Measurements from ENCODE around the gene CYB5R2.

The CYB5R2 gene

DNA sequence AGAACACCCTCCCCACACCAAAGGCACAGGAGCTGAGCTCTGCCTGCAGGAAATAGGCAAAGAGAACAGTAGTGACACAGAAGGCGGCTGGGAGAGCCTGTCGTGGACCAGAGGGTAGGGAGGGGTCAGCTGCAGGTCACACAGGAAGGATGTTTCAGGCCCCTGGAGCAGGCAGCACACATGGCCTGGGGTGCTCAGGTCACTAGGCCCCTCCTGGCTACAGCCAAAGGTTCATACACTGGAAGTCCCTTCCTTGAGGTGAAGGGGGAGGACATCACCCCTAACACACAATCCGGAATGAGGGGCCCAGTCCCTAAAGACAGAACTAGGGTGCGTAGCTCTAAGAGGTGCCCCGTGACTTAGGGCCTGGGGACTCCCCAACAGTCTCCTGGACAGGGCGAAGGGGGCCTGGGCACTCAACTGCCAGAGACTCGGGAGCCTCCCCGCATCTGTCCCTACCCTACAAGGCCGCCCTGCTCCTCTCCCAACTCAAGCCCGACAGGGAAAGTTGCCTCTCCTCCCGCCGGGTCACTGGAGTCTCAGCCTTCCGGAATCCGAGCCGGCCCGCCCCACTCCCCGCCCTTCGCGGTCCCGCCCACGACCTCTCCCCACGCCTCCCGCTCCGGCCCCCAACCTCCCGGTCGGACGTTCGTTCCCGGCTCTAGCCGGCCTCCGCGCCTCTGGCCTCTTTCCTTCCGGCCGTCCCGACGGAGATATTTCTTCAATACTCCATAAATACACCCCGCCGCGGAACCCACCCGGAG is at the start of gene CYB5R2:
Gene CYB5R2, minus strand, starts transcription at position 541 of the 764 bp plus-strand sequence. CDS start 675 bp downstream, outside the sequence.
- no peak for DNase-seq

DNA sequence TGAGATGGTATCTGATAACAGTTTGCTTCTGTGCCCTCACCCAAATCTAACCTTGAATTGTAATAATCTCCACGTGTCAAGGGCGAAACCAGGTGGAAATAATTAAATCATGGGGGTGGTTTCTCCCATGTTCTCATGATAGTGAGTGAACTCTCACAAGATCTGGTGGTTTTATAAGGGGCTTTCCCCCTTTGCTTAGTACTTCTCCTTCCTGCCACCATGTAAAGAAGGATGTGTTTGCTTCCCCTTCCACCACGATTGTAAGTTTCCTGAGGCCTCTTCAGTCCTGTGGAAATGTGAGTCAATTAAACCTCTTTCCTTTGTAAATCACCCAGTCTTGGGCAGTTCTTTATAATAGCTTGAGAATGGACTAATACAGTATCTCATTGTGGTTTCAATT is 41.5 kb upstream of the CYB5R2 start:
- DNase-seq, result no peak

DNA sequence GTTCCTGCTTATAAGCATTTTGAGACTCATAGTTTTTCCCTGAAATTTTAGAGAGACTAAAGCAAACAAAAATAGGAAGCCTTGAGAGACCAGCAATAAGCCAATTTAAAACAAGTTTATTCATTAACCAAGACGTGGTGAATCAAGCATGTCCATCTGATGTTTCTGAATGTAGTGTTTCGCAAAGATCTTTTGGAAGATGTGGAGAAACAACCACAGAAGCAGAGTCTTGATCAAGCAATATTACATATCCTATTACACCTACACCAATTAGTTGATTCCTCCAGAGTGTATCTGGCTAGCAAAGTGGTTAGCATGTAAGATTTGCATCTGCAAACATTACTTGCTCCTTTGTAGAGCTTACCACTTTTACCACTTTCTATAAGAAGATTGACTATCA is 33.1 kb upstream of the CYB5R2 start, which contains the start of gene OVCH2:
Gene OVCH2, minus strand, starts transcription at position 101 of the 400 bp plus-strand sequence. Its CDS starts 83 bp downstream, at position 18.
- no peak for DNase-seq

DNA sequence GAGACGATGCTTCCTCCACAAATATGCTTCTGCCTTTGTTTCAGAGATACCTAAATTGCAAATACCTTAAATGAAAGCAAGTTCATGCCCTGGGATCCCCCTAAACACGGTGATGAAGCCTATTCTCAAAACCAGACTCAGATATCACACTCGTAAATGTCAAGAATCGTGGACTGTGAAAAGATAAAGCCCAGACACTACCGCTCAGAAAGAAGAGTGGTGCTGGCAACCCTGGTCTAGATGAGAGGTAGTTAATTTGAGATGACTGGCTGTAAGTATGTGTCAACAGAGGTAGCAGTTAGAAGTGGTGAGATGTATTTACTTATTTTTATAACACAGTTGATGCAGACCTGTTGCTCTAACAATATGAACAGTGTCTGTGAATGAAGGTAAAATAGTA is 30.4 kb upstream of the CYB5R2 start:
- no peak for DNase-seq

DNA sequence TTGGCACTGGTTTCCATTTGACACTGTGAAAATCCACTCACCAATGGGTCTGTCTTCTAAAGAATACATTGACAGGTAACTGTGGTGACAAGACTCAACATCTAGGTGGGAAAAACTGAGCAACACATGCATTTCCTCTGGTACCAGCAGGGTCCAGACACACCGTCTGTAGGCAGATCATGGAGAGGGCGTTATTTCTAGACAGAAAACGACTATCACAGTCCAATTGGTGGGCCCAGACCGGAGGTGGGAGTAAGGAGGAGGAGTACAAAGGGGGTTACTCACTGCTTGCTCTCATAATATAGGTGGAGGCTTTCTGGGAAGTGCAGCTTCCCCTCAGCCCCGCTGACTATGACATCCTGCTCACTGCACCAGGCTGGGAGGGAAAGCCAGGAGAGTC is 23.1 kb upstream of the CYB5R2 start:
- no peak for DNase-seq

DNA sequence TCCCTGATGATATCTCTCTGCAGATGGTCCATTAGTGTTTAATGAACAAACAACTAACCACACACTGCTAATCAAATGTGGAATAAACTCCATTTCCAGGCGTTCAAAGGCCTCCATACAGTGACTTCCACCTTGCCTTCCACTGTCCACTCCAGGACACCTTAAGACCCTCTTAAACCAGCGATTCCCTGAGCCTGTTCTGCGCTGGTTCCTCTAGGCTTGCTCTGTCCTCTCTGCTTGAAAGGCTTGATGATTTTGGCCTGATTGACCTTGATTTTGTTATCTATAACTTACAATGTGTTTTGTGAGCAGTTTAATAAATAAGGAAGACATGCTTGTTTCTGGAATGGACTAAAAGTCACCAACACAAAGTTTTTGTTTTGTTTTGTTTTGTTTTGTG is 20.9 kb upstream of the CYB5R2 start:
- no peak for DNase-seq

DNA sequence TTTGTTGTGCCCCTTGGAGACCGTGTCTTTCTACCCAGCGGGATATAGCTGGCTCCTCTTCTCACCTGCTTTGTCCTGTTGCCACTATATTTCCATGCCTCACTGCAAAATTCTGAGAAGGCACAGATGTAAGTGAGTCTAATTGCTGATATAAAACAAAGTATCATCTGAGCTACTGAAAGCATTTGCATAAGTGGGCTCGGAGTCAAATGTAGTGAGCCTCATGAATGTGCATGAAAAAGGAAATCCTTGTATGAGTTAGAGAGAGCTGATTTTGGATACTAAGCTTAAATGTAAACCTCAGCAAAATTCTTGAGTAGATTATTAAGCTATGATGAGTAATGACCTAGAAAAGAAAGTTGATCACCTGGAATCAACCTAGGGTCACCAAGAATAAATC is 19.1 kb upstream of the CYB5R2 start:
- DNase-seq, result no peak

DNA sequence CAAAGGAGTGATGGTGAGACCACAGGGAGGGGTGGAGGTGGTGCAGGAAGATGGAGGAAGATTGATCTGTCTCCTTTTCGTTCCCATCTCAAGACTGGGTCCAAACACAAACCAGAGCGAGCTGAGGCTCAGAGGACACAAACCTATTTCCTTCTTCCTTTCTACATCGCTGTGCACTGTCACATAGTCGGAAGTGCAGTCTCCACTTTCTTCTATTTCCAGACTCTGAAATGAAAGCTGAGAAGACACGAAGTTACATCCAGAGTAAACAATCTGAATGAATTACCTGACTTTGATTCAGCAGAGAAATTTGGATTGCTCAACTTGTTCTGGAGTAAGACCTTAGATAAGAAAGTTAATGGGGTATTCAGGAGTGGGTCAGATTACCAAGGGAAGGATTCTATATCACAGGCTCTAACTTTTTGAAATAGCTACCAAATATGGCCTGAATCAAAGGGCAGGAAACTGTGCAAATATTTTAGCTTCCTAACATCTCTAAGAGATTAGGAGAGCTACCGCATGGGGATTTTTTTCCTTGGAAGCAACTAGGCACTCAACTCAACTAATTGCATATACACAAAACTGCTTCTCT is 18.6 kb upstream of the CYB5R2 start:
- no peak for DNase-seq

DNA sequence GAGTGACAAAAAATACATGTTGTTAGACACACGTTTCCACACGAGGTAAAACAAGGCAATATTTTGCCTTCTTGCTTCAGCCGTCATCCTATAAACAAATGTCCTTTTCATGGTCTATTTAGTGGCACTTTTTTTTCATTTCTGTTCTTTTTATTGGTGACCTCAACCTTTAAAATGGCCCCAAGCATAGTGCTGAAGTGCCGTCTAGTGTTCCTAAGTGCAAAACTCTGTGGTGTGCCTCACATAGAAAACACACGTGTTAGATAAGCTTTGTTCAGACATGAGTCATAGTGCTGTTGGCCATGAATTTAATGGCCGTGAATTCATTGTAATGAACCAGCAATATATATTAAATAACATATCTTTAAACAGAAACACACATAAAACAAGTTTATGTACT is 17.3 kb upstream of the CYB5R2 start:
- DNase-seq, result no peak

DNA sequence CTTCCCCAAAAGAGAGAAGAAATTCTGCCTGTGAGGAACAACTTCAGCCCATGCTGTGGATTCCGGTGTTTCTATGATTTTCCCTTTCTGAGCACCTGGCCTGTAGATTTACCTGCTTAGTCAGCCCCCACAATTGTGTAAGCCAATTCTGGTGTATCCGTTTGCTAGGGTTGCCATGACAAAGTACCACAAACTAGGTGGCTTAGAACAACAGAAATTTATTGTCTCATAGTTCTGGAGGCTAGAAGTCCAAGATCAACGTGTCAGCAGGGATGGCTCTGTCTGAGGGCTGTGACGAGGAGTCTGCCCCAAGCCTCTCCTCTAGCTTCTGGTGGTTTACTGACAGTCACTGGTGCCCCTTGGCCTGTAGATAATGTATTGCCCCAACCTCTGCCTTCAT is 15.9 kb upstream of the CYB5R2 start:
- DNase-seq, result no peak

DNA sequence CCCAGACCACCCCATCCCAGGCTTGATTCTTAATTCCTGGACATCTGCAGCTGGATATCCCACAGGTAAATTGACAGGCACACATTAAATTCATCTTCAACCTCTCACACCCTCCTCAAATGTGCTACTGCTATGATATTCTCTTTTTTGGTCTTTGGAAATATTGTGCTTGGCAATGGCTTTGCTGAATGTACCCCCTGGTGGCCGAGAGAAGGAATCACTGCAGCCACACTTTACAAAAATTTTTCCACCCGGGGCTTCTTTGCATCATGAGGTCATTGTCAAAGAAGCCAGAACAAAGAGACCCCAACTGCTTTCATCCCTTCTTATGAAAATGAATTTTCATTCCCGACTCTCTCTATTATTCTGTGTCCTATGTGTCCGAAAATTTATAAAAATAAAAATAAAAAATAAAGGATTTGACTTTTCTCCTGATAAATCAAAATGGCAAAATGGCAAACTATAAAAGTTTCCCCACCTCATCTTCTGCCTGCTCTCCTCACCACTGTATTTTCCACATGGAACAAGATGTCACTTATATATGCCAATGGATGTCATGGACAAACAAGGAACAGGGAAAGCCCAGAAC is 15.0 kb upstream of the CYB5R2 start:
- no peak for DNase-seq

DNA sequence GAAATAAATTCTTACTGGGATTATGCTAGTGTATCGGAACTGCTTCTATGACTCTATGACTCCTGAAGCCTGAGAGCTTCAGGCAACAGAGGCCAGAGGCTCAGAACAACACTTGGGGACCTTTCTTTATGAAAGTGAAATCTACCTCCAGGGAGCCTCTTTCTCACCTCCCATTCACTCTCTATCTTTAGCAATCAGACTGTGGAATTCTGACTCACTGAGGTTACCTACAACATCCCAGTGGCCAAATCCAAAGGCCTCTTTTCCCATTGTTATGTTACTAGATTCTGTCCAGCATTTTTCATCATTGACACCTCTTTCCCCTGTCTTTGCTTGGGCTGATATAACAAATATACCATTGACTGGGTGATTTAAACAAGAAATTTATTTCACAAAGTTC is 14.1 kb upstream of the CYB5R2 start:
- no peak for DNase-seq

DNA sequence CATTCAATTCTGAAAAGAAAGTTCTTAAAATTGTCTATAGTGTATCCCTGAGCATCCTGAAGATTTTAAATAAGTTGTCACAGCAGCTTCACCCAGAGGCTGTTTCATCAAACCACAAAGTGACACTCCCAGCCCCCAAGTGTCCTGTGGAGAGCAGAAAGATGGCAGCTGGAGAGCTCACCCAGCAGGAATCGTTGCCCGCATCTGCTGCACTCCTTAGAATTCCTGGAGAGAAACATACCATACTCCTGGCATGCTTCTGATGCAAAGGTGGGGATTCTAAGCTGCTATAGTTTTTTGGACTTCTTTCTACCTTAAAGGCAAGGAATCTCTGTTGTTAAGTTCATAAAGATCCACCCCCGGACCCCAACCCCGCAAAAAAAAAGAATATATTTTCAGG is 13.5 kb upstream of the CYB5R2 start:
- no peak for DNase-seq

DNA sequence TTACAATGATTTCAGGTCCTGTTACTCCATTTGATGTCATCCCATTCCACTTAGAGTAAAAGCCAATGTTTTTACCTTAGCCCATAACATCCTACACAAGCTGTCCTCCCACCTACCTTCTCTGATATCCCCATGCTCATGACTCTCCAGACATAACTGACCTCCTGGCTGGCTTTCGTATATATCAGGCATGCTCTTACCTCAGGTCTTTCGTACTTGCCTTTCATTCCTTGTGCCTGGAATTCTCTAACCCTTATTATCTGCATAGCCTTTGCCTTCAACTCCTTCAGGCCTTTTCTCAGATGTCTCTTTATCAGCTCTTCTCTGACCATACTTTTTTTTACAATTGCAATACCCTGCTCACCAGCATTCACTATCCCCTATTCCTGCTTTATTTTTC is 10.3 kb upstream of the CYB5R2 start:
- no peak for DNase-seq

DNA sequence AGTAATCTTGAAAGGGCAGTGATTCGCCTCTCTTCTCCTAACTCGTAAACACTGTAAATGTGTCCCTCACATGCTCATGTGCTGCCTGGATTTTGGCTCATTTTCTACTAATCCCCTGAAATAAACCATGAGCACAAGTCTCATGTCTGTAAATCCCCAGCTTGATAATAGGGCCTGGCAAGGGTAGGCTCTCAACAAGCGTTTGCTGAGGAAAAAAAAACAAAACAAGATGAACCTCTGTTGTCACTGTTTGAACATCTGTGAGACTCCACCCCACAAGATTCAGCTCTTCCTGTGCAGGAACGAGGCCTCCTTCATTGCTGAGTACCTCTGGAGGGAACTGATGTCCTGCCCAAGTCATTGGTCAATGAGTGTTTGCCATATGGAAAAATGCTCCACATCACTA is 4.5 kb upstream of the CYB5R2 start:
- DNase-seq, result no peak

DNA sequence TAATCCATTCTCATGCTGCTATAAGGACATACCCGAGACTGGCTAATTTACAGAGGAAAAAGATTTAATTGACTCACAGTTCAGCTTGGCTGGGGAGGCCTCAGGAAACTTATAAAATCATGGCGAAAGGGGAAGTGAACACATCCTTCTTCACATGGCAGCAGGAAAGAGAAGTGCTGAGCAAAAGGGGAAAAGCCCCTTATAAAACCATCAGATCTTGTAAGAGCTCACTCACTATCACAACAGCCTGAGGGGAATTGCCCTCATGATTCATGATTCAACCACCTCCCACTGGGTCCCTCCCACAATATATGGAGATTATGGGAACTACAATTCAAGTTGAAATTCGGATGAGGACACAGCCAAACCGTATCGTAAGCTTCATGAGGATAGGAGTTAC is 3.8 kb upstream of the CYB5R2 start:
- DNase-seq, result no peak

DNA sequence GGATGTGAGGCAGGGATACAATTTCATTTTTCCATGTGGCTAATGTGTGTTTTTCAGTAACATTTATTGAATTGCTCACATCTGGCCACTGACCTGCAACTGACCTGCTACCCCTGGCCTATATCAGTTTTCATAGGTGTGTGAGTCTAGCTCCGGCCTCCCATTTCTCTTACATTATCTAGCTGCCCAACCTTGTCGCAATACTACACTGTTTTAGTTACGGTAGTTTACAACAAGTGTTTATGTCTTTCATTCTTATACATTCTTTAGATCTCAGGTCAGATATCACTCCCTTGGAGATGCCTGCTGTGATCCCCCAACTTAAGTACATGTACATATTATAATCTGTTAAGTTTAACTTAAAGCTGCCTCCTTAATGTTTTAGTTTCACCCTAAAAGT is 2.3 kb upstream of the CYB5R2 start:
- DNase-seq, result no peak

DNA sequence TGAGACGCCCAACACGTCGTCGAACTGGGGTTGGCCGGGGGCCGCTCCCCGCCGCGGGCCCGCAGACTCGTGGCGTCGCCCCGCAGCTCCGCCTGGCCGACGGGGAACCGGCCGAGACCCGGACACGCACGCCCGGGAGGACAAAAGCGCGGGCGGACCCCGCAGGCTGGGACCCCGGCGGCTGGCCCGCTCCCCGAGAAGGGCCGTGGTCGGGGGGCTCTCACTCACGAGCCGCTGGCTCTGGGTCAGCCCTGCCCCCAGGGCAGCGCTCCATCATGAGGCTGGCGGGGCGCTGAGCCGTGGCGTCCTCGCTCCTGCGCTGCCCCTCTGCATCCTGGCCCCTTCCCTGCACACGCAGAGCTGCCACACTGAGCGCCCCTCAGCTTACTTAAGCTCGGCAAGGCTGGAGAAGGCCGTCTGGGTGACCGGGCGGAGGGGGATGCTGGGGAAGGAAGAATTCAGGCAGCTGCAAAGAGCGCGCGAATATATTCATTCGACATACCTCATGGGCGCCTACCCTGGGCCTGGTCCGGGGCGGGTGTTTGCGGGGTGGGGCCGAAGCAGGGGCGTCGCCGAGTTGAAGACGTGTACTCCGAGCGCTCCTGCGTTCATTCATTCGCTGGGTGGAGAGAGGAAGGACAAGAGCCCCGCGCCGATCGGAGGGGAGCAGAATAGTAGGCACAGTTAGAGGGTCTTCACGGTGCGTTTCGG is 579 bp upstream of the CYB5R2 start:
- DNase-seq, result no peak

DNA sequence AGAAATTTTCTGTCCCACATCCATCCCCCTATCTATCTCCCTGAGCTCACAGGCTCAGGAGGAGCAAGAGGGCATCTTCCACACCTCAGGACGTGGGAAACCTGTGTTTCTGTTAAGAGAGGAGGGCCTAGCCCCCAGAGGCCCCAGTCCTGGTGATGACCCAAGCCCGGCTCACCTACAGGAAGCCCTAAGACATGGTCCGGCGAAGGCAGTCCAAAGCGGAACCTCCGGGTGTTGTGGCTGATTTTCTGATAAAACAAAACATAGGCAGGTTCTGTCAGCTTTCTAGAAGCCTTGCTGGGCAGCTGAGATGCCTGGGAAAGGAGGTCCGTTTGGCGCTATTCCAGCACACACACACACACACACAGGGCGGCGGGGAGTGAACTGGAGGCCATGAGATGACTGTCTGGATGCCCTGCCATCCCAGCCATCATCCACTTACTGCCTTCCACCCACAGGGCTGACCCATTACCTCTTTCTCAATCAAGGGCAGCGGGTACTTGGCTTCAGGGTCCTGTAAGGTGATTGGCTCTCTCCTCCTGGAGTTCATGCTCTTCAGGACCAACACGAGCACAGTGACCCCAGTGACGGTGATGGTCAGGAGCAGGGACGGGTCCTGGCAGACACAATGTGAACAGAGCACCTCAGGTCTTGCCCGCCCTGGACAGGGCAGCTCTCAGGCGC is 882 bp downstream of the CYB5R2 start:
- no peak for DNase-seq

DNA sequence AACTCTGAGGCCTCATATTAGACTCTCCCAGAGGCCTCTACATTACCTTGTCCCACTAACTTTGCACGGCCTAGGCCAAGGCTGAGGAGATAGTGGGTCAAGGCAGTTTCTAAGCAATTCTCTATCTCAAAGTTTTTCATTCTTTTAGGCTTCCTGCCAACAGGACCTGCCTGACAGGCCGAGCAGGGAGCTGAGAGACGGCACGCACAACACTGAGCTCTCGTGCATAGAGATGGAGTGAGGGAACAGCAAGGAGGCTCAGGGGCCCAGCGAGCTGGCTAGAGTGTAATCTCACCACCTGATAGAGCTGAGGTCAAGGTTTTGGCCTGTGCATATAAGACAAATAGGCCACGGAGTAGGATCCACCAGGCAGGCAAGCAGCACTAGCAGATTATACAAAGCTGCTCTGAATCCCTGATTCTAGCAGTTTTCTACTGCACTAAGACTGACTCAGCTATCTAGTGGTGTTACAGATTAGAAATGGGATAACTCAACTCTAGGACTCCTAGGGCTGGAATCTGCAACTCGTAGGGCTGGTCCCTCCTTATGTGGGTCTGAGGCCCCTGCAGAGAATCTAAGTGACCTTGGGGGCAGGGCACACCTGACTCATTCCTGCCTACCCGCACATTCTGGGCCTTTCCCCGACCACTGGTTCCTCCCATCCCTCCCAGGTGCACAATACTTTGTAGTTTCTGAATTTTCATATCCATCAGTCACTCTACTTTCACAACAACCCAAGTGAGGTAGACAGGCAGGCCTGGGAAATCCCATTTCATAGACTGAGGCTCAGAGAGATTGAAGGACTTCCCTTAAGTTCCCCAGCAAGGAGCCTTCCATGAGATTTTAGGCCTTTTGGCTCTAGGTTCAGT is 1.7 kb downstream of the CYB5R2 start:
- DNase-seq, result no peak

DNA sequence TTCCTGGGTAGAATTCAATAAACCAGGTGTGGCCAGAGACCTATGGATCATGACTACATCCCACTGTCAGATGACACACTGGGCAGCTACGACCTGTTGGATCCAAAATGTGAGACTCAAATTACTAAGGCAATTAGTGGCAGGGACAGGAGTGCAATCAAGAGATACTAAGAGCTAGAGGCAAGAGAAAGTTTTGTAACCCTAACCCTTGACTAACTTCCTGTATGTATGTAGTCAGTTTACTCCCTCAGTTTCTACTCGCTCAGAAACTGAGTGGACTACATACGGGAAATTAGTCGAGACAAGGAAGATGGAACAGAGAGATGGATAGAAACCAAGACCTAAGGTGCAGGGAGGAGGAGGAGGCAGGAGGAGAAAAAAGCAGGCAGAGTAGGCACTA is 2.7 kb downstream of the CYB5R2 start:
- DNase-seq, result no peak

DNA sequence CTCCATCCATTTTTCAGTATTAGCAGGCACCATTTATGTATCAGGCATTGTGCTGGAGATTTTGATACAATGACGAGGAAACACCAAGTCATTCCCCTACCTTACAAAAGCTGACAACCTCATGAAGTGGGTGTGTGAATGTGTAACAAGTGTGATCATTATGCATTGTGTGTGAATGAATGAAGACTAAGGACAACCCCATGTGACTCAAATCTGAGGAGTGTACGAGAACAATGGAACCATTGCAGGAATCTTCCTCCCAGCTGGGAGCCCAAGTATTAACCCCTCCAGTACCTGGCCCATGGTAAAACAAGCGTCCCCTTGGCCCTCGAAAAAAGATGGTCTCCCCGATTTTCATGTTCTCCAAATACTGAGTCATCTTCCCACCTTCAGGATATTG is 4.4 kb downstream of the CYB5R2 start:
- DNase-seq, result no peak

Measured in activated gamma-delta T cell treated with Interleukin-2 at 50 U/mL for 16 hours (primary cell).